ENCODE data around the gene MAPKAPK2. TPM values are rescaled to one million over a fixed set of nuclear protein-coding genes. Genes with fewer than 3 reads are reported as not detected.

The MAPKAPK2 gene
- total RNA-seq, 1 donor from 2014 or later = 69.8 TPM

DNA sequence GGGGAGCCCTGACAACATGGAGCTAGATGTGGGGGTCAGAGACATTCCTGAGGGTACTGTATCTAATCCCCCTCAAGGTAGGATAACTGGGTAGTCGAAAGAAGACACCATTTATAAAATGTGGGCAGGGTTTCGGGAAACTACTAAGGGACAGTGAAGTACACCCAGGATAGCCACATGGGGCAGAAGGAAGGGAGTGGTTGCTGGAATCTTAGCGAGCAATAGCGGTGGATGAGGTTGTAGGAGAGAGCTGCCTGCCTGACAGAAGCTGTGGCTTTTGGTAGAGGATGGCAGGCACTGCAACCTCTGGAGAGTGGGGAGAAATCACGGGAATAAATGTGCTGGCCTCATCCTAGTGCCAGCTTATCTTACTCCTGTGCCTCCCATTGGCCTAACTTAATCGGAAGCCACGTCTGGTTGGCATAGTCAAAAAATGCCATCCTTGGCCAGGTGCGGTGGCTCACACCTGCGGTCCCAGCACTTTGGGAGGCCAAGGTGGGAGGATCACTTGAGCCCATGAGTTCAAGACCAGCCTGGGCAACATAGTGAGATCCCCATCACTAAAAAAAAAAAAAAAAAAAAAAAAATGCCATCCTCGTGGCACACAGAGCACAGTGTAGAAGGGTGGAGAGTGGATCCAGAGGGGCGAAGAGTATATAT lies 23.4 kb upstream of the MAPKAPK2 start:
- DNase-seq (ENCODE audit: low spot score) = no peak

DNA sequence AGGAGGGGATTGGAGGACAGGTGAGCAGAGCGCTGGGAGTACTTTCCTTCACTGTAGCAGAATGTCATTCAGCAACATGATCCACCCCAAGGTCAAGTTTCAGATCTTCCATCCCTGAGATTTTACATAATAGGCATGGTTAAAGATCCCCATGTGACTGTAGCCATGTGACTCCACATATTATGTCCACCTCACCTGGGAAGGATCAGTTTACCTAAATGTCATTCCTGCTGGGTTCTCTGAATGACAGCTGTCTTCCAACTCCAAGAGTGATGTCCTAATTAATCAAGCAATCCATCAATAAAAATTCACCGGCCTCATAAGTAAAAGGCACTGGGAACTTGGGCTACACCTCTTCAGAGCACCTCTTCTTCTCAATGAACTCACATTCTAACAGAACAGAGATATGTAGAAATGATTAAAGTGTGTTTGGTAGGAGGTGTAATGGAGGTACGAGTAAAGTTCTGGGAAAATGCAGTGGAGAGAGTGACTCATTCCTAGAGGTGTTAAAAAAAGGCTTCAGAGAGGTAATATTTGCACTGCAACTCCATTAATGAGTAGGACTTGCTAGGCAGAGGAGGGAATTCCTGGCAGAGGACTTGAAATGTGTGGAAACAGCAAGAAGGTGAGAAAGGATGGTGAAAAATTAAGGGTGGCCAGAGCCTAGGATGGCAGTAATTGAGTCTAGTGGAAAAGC lies 22.2 kb upstream of the MAPKAPK2 start:
- DNase-seq (ENCODE audit: low spot score) = no peak

DNA sequence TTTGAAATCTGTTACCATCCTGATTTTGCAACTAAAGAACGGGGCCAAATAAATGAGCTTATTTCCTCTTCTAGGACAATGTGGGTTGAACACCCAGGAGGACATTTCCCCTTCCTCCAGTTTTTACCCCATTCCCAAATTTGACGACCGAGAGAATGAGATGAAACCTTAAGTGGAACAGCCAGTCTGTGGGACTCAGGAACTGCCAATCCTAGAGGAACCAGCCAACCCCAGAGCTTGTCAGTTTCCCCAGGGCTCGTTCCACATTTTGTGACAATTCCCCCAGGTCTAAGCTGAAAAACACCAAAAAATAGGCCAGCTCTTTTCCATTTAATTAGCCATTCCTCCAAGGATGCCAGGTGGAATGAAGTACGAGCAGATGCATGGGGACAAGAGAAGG lies 21.3 kb upstream of the MAPKAPK2 start:
- no peak for DNase-seq (ENCODE audit: low spot score)

DNA sequence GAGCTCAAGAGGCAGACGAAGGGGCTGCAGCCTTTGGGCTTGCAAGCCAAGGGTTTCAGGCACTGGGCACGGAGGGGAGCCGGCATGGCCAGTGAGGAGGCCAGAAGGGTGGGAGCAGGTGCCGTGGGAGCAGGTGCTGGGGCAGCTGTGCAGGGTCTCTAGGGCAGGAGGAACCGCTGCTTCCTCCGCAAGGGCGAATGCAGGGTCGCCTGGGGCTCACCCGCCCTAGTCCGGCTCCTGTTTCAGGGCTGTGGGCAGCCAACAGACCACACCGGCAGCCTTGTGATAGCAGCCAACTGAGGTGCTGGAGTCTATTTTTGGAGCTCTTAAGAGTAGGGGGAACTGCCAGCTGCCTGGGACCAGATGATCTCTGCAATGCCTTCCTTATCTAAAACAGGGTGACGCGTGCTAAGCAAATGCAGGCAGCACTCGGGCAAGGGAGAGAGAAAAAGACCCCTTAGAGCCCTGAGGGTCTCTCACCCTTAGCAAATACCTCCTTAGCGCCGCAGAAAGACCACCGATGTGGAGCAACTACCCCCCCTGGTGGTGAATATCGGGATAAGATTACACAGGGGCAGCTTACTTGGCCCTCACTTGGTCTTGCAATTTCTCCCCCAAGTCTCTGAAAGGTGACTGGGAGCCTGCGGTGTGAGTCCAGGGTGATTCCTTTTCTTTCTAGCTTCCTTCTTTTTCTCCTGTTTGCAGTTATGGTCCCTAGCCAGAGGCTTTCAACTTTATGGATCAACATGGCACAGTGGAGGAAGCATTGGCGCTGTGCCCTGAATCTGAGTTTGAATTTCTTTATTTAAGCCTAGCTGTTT lies 20.7 kb upstream of the MAPKAPK2 start:
- peak; percentile 67 for DNase-seq (ENCODE audit: low spot score)

DNA sequence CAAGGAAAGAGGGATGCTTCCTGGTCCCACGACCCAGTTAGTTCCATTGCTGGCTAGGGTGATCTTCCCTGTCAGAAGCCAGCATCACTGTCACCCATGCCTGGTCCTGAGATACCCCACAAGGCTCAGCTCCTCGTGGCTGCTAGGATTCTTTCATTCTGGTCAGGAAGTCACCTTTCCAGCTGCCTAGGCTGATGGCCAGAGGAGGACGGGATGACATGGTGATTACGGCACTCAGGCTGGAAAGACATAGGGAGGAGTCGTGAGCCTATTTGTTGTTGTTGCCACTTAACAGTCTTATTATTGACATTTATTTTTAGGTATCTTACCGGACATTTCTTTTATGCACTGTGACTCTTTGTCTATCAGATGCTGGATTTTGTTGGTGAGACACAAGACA lies 20.0 kb upstream of the MAPKAPK2 start:
- no peak for DNase-seq (ENCODE audit: low spot score)

DNA sequence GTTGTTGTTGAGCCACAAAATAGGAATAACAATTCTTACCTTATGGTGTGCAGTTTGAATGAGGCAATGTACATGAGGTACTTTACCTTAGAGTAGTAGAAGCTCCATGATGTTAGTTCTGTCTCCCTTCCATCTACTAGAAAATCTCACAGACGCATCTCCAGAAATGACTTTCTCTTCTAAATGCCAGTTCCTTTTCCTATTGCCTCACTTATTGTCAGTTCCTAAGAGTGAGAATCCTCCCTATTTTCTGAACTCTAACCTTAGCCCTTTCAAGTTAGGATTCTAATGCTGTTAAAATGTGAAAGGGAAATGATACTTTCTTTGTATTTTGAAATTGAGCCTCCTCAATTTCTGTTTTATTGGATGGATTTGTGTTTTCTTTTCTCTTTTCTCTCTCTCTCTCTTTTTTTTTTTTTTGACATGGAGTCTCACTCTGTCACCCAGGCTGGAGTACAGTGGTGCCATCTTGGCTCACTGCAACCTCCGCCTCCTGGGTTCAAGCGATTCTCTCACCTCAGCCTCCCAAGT lies 18.6 kb upstream of the MAPKAPK2 start:
- DNase-seq (ENCODE audit: low spot score) = no peak

DNA sequence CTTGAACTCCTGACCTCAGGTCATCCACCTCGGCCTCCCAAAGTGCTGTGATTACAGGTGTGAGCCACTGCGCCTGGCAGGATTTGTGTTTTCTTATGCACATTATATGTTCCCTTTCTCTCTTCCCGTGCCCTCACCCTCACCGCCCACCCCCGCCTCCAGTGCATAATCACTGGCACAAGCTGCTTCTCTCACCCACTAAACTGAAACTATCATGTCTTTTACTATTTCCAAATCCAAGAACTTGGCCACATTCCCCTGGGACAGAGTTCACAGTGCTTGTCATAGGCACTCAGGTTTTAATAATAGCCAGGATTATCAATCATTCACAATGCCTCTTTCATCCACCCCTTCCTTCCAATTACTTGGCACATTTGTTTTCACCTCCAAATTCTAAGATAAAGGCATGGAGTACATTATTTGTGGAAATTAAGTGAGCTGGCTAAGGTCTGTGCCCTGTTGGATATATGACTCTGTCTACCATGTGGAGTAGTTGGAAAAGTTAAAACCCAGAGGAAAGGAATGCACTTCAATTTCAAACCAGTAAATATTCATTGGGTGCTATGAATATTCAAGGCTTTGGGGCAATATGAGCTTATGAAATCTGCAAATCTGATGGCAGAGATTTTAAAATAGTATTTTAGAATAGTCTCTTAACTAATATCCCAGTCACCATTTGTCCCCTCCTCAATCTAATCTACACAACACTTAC lies 17.6 kb upstream of the MAPKAPK2 start:
- no peak for DNase-seq (ENCODE audit: low spot score)

DNA sequence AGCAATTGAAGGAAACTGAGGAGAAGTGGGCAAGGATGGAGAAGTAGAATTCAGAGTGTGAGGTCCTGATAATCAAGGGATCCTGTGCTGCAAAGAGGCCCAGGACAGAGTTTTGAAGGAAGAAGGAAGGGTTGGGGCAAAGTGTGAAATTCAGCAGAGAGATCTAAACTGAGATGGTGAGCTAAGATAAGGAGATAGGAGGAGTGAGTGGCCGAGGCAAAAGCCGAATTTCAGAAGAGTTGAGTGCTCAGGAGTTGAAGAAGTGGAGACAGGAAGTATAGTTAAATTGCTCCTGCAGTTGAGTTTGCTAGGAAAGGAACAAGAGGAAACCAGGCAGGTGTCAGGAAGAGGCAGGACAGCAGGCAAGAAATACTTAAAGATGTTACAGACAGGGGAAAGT lies 16.4 kb upstream of the MAPKAPK2 start:
- DNase-seq (ENCODE audit: low spot score) = no peak

DNA sequence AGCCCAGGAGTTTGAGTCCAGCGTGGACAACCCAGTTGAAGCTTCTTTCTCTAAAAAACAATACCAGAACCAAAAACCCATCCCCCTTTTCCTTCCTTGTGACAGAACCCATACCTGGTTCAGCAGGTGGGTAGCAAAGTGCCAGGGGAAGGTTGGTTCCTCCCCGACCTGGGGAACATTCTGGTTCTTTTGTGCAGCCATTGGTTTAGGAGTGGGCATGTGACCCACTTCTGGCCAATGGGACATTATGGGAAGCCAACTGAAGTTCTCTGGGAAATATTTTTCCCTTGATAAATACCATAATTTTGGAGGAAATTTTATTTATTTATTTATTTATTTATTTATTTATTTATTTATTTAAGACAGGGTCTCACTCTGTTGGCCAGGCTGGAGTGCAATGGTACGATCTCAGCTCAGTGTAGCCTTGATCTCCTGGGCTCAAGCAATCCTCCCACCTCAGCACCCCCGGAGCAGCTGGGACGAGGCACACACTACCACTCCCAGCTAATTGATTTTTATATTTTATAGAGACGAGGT lies 15.8 kb upstream of the MAPKAPK2 start:
- no peak for DNase-seq (ENCODE audit: low spot score)

DNA sequence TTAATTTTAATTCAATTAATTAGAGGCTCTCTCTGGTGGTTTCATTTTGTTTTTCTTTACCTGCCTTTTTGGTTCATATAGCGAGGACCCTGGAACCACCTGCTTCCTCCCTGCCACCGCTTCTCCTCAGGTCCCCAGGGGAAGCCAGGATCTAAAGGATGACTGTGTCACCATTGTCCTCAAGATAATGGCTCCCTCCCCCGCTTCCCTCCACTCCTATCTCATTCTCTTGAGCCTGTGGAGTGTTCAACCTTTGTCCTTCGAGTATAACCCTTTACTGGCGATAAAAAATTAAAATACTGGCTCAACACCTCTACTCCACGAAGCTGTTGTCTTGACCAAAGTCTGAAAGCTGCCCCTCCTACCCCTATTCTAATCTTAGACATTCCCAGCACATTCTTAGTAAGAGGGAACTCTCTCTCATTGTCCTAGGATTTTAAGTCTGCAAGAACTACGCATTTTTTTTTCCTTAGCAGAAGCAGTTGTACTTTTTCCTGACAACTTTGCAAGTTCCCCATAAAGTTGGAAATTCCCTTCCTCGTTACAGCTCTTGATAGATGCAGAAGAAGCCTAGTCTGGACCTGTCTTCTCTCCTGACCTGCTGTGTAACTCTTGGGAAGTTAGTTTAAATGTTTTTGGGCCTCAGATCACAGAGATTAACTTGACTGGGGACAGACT lies 12.6 kb upstream of the MAPKAPK2 start:
- no peak for DNase-seq (ENCODE audit: low spot score)

DNA sequence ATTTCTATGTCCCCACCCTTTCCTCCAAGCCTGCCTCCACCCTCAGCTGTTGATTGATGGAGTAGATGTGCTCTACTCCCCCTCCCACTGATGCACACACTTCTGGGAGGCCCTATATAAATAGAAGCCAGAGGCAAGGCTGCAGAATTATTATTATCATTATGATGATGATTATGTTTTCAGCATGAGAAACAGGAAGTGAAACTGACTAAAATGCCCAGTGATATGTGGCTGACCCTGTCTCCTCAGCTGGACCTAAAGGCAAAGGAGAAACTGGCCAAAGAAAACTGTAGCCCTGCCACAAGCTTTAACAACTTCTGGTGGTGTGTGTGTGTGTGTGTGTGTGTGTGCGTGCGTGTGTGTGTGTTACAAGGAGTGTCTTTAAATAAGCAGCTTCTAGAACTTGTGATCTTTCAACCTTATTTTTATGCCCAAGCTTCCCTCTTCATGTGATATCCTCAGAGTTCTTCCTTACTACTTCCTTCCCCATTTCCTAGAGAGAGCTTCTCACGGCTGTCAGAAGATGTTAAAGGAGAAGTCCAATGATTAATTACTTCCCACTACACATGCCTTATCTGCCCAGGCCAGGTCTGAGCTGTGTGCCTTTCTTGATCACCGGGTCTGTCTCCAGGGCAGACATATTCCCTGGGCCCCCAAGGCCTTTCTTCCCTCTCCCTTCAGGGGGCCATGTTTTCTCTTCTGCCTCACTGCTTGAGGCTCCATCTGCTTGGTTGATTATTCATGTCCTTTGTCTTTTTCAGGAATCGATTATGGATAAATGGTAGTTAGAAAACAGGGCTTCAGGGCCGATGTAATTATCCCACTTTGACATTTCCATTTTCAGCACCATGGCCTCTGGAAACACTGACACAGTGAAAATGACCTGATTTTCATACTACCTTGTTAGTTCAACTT lies 11.6 kb upstream of the MAPKAPK2 start:
- no peak for DNase-seq (ENCODE audit: low spot score)

DNA sequence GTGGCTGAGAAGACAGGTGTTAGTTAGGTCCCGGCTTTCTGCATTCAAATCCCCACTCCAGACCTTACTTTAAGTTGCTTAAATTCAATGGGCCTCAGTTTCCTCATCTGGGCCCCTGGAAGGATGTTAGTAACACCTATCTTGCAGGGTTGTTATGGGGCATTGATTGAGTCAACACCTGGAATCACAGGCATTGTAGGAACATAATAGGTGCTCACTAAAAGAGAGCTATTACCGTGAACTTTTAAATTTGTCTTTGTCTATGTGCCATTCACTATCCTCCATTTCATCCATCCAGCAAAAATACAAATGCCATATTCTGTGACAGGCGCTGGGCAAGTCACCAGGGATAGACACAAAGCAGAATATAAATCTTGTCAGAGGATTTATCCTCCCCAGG lies 10.5 kb upstream of the MAPKAPK2 start:
- DNase-seq (ENCODE audit: low spot score) = no peak

DNA sequence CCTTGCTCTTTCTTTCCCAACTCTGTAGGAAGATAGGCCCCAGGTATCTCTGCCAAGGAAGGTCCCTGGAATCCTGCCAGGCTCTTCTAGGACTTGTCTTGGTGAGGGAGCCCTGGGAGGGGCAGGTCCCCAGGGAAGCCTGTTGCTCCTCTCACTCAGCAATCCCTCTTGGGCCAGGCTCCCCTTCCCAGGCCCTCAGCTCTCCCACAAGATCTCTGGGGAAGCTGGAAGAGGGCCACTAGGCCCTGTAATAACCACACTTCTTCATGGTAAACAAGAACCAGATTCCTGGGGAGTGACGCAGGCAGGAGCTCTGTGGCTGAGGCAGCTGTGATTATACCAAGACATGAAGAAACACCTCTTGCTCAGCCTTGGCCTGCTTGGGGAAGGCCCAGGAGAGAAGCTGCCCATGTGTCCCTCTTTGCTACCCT lies 9.9 kb upstream of the MAPKAPK2 start:
- peak; percentile 82 for DNase-seq (ENCODE audit: low spot score)

DNA sequence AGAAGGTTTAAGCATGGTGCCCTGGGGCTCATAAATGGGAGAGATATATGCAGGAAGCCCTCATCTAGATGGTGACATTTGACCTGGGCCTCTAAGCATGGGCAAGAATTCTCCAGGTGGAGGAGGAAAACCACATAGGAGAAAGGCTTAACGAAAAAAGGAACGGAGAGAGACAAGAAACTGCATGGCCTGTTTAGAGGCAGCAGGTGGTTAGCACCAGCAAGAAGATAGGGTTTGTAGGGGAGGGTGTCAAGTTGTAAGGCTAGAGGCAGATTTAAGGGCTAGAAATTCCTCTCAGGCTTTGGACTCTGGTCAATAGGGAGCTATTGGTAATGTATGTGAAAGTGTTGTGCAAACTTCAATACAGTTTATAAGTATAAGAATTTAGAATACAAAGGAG lies 8.2 kb upstream of the MAPKAPK2 start:
- DNase-seq (ENCODE audit: low spot score) = no peak

DNA sequence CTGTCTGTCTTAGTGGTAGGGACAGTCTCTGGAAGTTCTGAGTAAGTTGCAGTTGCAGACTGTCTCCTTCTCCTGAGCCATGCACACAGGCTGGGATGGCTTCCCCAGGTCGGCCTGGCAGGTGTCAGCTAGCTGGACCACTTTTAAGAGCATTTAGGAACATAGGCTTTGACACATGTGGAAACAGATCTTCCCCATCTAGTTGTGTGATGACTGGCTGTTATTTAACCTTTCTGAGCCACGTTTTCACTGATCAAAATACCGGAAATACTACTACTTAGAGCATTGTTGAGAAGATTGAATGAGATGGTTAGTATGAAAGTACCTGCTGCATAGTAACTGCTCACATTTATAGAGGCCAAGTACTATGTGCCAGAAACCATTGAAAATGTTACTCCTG lies 6.2 kb upstream of the MAPKAPK2 start:
- DNase-seq (ENCODE audit: low spot score) = no peak

DNA sequence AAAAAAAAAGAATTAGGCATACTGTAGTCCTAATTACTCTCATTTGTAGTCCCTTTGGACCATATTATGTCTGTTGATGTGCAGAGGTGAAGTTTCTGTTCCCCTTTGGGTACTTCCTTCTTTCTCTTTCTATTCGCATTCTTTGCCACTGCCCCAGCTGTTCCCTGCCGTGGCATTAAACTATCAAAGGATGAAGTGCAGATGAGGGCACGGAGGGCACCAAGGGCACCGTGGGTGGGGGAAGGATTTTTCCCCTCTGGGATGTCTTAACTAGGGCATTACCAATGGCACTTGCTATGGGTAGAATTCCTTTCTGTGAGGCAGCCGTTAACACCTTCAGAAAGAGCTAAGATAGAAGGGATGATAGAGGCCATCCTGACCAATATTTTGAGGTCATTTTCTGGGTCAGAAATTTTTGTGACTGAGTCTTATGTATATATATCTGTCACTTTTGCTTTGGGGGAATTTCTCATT lies 4.9 kb upstream of the MAPKAPK2 start:
- DNase-seq (ENCODE audit: low spot score) = no peak

DNA sequence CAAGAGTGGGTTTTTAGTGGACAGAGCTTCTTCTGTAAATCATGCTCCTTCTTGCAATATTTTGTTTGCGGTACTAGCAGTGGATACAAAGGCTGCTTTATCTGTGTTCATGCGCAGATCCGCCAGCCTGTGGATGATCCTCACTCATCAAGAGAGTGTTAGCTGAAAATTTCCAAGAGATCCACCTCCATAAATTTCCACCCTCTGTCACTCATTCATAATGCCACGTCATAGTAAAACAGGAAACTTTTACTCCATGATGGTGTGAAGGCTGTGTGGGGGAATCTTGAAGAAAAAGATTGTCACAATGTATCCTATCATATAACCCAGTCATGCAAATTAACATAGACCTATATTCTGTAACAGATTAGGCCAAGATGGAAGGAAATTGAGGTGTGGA lies 4.4 kb upstream of the MAPKAPK2 start:
- no peak for DNase-seq (ENCODE audit: low spot score)

DNA sequence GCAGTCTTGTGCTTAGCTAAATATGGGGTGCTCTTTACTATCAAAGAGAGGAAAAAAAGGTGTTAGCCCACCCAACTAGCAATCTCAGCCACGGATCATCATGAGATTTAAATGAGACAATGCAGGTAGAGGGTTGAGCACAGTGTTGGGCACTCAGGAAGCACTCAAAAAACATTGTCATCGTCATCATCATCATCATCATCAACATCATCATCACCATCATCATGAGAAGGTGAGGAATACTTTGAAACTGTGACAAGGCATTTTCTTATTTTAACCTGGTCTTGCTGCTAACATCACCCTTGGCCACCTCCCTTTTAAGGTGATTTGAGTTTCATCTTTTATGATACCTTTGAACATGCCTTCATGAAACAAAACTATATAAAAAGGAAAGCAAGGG lies 3.3 kb upstream of the MAPKAPK2 start:
- no peak for DNase-seq (ENCODE audit: low spot score)

DNA sequence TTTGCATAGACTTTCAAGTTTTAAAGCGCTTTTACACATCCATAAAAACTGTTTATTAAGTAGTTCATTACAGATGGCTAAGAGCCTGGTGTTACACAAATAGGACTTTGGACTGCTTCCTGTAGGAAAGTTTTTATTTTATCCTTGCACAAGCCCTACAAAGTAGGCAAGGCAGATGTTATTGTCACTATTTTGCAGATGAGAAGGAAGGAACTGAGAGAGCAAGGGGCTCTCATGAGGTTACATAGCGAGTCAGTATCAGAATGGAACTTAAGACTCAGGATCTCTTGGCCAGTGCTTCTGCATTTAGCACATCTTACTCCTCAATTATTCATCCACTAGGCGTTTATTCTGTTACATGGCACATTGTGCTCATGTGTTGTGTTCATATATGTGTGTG lies 2.6 kb upstream of the MAPKAPK2 start:
- DNase-seq (ENCODE audit: low spot score) = no peak

DNA sequence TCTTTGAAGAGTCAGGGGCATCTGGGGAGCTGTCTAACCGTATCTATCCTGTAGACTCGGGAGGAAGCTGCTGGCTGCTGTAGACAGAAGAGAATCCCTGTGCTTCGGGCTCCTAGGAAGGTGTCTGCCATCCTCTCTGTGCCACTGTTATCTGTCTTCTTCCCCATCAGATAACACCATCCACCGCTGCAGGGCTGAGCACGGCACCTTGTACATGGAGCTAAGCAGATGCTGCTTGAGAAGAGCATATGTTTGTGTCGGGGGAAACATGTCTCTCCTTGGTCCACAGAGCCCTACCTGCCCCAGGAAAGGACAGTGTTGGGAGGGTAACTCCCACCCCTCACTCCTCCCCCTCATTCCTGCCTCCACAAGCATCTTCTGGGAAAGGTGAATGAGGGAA lies 1.4 kb upstream of the MAPKAPK2 start:
- no peak for DNase-seq (ENCODE audit: low spot score)
